ENCODE data around the gene CEP164.

- TF ChIP-seq POLR2A (IDR thresholded peaks at IDR 0.05) (no peak), POLR2AphosphoS5 (IDR thresholded peaks at IDR 0.05) (no peak)
Measured at GRCh38 chr11:117457835-117458234, 130.2 kb downstream of the CEP164 start.
